Measurements from ENCODE around the gene HSPA6.
"Not testable (repeated sequence)": the region's sequence is repeated elsewhere in the genome, so short reads cannot be mapped to it uniquely, and the experiment has no call there.

GRCh38 chr1:161532644-161533567 is 8.6 kb downstream of the HSPA6 start:
- TF ChIP-seq ZNF331 (CRISPR knock-in tag; IDR thresholded peaks at IDR 0.05; ENCODE audit: low read depth); CTCF (conservative IDR thresholded peaks at IDR 0.05; ENCODE audit: low read depth in 2 of 2); EZH2 (IDR thresholded peaks at IDR 0.05; ENCODE audit: low read depth, unreplicated experiment); POLR2AphosphoS5 (IDR thresholded peaks at IDR 0.05; ENCODE audit: low read depth); JUNB (IDR thresholded peaks at IDR 0.05; ENCODE audit: unreplicated experiment): not testable (repeated sequence)

All from GM23338 (cell line).